Activated CD4-positive, alpha-beta T cell treated with anti-CD3 and anti-CD28 coated beads for 36 hours (primary cell): Measurements from ENCODE around the gene MOCS3. TPM values are rescaled to one million over a fixed set of nuclear protein-coding genes. Genes with fewer than 3 reads are reported as not detected.

Experiments
- ATAC-seq: fragments of 200-7000 bp; cut with Tn5 transposase; one replicate; pipeline ENCODE4 v1.10.0; 2021; ENCODE audit warnings: mild to moderate bottlenecking, moderate library complexity
- CTCF ChIA-PET: fragments of 350-600 bp; sonication (Branson Sonifier 250); formaldehyde crosslinking; loops from one replicate; lab custom pipeline; 2021; ENCODE audit warnings: antibody characterized with exemption; lab: Charles Lee
- POLR2A ChIA-PET: fragments of 350-600 bp; sonication (Branson Sonifier 250); formaldehyde crosslinking; loops from one replicate; lab custom pipeline; 2021; ENCODE audit warnings: antibody characterized with exemption, inconsistent platforms; lab: Charles Lee
- DNase-seq: peaks from one replicate; pipeline ENCODE4 v3.0.0-alpha.2; 2020
- H3K27ac Mint-ChIP-seq: one replicate; pipeline ENCODE4 v1.8.0; 2021; ENCODE audit warnings: mixed read lengths
- H3K27me3 Mint-ChIP-seq: one replicate; pipeline ENCODE4 v1.8.0; 2021; ENCODE audit warnings: mixed read lengths
- H3K36me3 Mint-ChIP-seq: one replicate; pipeline ENCODE4 v1.8.0; 2021; ENCODE audit warnings: low read depth, mixed read lengths
- H3K4me1 Mint-ChIP-seq: one replicate; pipeline ENCODE4 v1.8.0; 2021; ENCODE audit warnings: mixed read lengths
- H3K4me3 Mint-ChIP-seq: one replicate; pipeline ENCODE4 v1.8.0; 2021; ENCODE audit warnings: mild to moderate bottlenecking, moderate library complexity, mixed read lengths
- H3K9me3 Mint-ChIP-seq: one replicate; pipeline ENCODE4 v1.8.0; 2021; ENCODE audit warnings: low read depth, mixed read lengths
- intact Hi-C, 2 experiments: fragments of 100-400 bp; cut with DNase I in 1 of 2; cut with micrococcal nuclease in 1 of 2; formaldehyde crosslinking; loops; one replicate each; pipeline versions ENCODE4 v1.14.2 to v1.15.1; 2022 to 2024; cut with DNase I, micrococcal nuclease
- total RNA-seq, 2 experiments: library from RNA; stranded (reverse); gene quantifications; one replicate each; pipeline ENCODE4 v1.2.3, GENCODE V29; 2021

Gene MOCS3
- total RNA-seq, 2 experiments from 2014 or later = 3.1 to 3.8 TPM

DNA sequence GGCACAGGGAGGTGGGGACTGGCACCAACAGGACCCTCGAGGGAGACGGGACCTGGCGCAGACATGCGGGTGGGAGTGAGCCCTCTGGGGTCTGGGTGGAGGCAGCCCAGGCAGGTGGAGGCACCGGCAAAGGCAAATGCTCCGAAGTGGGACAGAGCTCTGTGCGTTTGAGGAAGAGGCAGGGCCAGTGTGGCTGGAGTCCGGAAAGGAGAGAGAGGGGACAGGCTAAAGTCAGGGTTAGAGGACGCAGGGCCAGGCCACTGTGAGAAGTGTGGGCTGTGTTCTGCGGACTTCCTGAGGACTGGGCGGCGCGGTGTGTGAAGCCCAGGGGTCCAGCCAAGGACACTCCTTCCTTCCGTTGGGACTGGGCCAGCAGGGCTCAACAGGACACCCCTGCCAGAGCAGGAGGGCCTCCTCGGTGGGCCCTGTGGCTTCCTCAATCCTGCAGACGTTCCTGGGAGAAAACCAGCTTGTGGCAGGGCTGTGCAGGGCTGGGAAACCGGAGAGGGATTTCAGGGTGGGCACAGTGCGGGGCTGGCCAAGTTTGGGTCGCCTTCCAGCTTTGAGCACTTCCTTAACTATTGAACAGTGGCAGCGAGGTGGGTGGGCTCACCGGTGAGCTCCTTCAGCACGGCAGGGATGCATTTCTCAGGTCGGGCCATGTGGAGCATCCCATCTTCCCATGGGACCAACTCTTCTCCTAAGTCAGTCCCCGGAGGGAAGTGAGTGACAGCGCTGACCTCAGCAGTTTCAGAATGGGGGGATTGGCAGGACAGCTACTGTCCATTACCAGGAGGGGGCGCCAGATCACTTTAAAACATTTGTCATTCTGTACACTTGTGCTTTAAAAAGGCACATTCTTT, 22.5 kb downstream of the MOCS3 start:
- ATAC-seq = no peak
- POLR2A ChIA-PET = no interaction called here

GRCh38 chr20:50981714-50982048, 23.1 kb downstream of the MOCS3 start:
- H3K27me3 Mint-ChIP-seq = peaks cover 32% of the 10 kb centered on the region
- no peak overlapping the region for H3K4me3 Mint-ChIP-seq
- no peak overlapping the region for H3K27ac Mint-ChIP-seq
- ATAC-seq (no peak), DNase-seq (no peak)
- H3K9me3 Mint-ChIP-seq = no peaks in the 10 kb centered on the region
- CTCF ChIA-PET = interaction anchor here (0.7 to 4.6 kb wide), 26 partner anchors 8 to 956 kb away, joined by 3 to 34 read pairs (median 6); partner anchors contain the start of genes BCAS4 and MOCS3
- peaks cover 20% of the 10 kb centered on the region for H3K4me1 Mint-ChIP-seq
- intact Hi-C loops = loop anchor here in 1 of 2 experiments (1.0 kb wide), 1 partner anchor 187 kb away; no protein-coding TSS in a partner anchor
- no peaks in the 10 kb centered on the region for H3K36me3 Mint-ChIP-seq
- POLR2A ChIA-PET = no interaction called here

More for the DNA sequence above, 22.5 kb downstream of the MOCS3 start:
- H3K4me1 Mint-ChIP-seq = peaks cover 20% of the 10 kb centered on the region
- H3K4me3 Mint-ChIP-seq = no peak overlapping the region
- peaks cover 26% of the 10 kb centered on the region for H3K27me3 Mint-ChIP-seq
- intact Hi-C loops = loop anchor here in 1 of 2 experiments (1.0 kb wide), 4 partner anchors 23 to 519 kb away; partner anchors contain the start of genes DPM1 and MOCS3
- CTCF ChIA-PET = interaction anchor here (0.7 to 4.6 kb wide), 28 partner anchors 9 to 956 kb away, joined by 3 to 34 read pairs (median 6); partner anchors contain the start of genes BCAS4, DPM1 and MOCS3
- peak; percentile 84 for DNase-seq
- no peaks in the 10 kb centered on the region for H3K9me3 Mint-ChIP-seq
- H3K36me3 Mint-ChIP-seq = no peaks in the 10 kb centered on the region
- peak overlapping the region; percentile 90 for H3K27ac Mint-ChIP-seq

DNA sequence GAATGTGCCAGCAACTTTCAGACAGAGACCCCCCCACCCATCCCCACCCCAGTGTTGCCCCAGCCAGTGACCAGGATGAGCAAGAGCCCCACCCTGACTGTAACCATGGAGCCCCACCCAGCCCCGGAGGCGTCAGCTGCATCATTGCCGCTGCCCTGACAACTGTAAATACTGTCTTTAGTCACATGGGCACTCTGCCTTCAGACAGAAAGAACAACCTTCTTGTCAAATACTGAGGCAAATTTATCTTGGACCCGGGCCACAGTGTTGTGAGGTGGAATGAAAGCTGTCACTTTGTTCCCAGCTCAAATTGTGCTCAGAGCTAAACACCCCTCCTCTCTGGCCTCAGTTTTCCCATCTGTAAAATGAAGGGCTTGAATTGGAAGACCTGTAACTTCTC, 23.7 kb downstream of the MOCS3 start:
- ChIA-PET CTCF (interaction anchor here (0.7 to 4.6 kb wide), 18 partner anchors 11 to 649 kb away, joined by 3 to 34 read pairs (median 6); partner anchors contain the start of gene BCAS4), POLR2A (no interaction called here)
- H3K36me3 Mint-ChIP-seq = no peaks in the 10 kb centered on the region
- intact Hi-C loops = no loop called here
- DNase-seq (peak; percentile 29), ATAC-seq (no peak)
- H3K27me3 Mint-ChIP-seq = peaks cover 36% of the 10 kb centered on the region
- H3K4me1 Mint-ChIP-seq = peaks cover 20% of the 10 kb centered on the region
- H3K27ac Mint-ChIP-seq = no peak overlapping the region
- no peak overlapping the region for H3K4me3 Mint-ChIP-seq
- H3K9me3 Mint-ChIP-seq = no peaks in the 10 kb centered on the region

DNA sequence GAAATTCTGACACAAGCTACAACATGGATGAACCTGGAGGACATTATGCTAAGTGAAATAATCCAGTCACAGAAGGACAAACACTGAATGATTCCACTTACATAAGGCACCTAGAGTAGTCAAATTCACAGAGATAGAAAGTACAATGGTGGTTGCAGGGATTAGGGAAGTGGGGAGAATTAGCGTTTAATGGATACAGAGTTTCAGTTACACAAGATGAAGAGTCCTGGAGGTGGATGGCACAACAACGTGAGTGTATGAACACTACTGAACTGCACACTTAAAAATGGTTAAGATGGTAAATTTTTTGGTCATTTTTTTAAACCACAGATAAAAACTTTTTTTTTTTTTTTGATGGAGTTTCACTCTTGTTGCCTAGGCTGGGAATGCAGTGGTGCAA, 24.7 kb downstream of the MOCS3 start:
- Mint-ChIP-seq H3K27ac (no peak overlapping the region), H3K27me3 (peaks cover 34% of the 10 kb centered on the region), H3K9me3 (no peaks in the 10 kb centered on the region), H3K36me3 (no peaks in the 10 kb centered on the region), H3K4me1 (peaks cover 20% of the 10 kb centered on the region), H3K4me3 (no peak overlapping the region)
- DNase-seq (no peak), ATAC-seq (no peak)
- ChIA-PET CTCF (interaction anchor here (0.6 to 4.6 kb wide), 8 partner anchors 10 to 566 kb away, joined by 3 to 34 read pairs (median 3); no protein-coding TSS in a partner anchor), POLR2A (no interaction called here)
- intact Hi-C loops = no loop called here

DNA sequence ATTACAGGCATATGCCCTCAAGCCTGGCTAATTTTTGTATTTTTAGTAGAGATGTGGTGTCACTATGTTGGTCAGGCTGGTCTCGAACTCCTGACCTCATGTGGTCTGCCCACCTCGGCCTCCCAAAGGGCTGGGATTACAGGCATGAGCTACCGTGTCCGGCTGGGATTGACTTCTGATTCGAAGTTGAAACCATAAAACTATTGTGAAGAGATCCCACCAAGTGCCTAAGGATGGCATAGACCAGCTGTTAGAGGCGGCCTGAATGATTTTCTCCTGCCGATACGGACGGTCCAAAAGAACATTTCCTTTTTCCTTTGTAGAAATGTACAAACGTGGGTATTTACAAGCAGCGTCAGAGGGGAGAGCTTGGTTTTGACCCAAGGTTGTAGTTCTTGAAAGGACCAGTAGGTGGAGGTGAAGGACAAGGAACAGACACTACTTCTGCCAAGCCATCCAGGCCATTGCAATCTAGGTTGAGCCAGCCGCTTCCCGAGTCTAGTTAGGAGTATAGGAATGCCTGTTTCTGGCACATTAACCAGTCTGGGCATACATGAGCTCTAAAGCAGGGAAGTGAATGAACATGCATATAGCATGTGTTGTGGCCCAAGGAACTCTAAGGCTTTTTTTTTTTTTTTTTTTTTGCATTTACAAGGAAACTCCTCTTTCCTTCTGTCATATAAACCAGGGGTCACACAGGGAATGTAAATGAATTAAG, 29.0 kb downstream of the MOCS3 start:
- DNase-seq (peak; percentile 71), ATAC-seq (peak; percentile 89)
- no peak overlapping the region for H3K27ac Mint-ChIP-seq
- H3K4me1 Mint-ChIP-seq = no peaks in the 10 kb centered on the region
- ChIA-PET POLR2A (interaction anchor here (0.6 to 1.0 kb wide), 3 partner anchors 33 to 322 kb away, joined by 3 to 4 read pairs (median 3); partner anchors contain the start of gene BCAS4), CTCF (interaction anchor here (0.5 to 10.1 kb wide), 64 partner anchors 9 to 1253 kb away, joined by 3 to 210 read pairs (median 4); partner anchors contain the start of genes ADNP and BCAS4)
- peaks cover 23% of the 10 kb centered on the region for H3K27me3 Mint-ChIP-seq
- no peak overlapping the region for H3K4me3 Mint-ChIP-seq
- intact Hi-C loops = loop anchor here (1.0 to 5.0 kb wide), 4 partner anchors 320 to 1095 kb away; no protein-coding TSS in a partner anchor
- H3K9me3 Mint-ChIP-seq = no peaks in the 10 kb centered on the region
- H3K36me3 Mint-ChIP-seq = no peaks in the 10 kb centered on the region

- Mint-ChIP-seq H3K4me1 (no peaks in the 10 kb centered on the region), H3K36me3 (no peaks in the 10 kb centered on the region), H3K4me3 (no peak overlapping the region), H3K27me3 (peaks cover 16% of the 10 kb centered on the region), H3K9me3 (no peaks in the 10 kb centered on the region), H3K27ac (no peak overlapping the region)
- ATAC-seq = no peak
- CTCF ChIA-PET = interaction anchor here (0.6 to 10.1 kb wide), 9 partner anchors 8 to 360 kb away, joined by 3 to 210 read pairs (median 6); partner anchors contain the start of gene BCAS4
- POLR2A ChIA-PET = no interaction called here
- intact Hi-C loops = loop anchor here in 1 of 2 experiments (5.0 kb wide), 1 partner anchor 231 kb away; no protein-coding TSS in a partner anchor
- DNase-seq = no peak
Observed at GRCh38 chr20:50991076-50991475, 32.5 kb downstream of the MOCS3 start.

DNA sequence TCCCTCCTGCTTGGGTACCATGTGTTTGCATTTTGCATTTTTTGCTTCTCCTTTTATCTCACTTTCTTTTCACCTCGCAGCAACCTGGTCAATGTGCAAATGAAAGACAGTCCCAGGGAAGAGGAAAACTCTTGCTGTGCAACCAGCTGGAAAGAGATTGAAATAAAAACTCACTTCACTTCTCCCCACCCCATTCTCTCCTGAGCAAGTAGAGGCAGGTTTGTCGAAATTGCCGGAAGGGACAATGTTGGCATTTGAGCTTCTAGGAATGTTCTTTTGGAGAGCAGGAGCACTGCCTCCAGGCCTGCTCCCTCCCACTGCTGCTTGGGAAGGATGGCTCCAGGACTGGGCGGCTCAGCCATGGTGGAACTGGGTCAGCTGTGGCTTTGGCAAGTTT, 33.7 kb downstream of the MOCS3 start:
- no peak overlapping the region for H3K4me3 Mint-ChIP-seq
- no peaks in the 10 kb centered on the region for H3K4me1 Mint-ChIP-seq
- ATAC-seq (no peak), DNase-seq (no peak)
- no peaks in the 10 kb centered on the region for H3K36me3 Mint-ChIP-seq
- no peak overlapping the region for H3K27ac Mint-ChIP-seq
- ChIA-PET CTCF (interaction anchor here (0.5 to 10.1 kb wide), 30 partner anchors 9 to 630 kb away, joined by 3 to 210 read pairs (median 4); partner anchors contain the start of gene BCAS4), POLR2A (no interaction called here)
- intact Hi-C loops = loop anchor here in 1 of 2 experiments (2.0 to 5.0 kb wide), 3 partner anchors 30 to 632 kb away; partner anchors contain the start of gene KCNG1
- peaks cover 6% of the 10 kb centered on the region for H3K27me3 Mint-ChIP-seq
- no peaks in the 10 kb centered on the region for H3K9me3 Mint-ChIP-seq

- no peak overlapping the region for H3K4me3 Mint-ChIP-seq
- no peak overlapping the region for H3K27ac Mint-ChIP-seq
- intact Hi-C loops = loop anchor here (1.0 to 5.0 kb wide), 5 partner anchors 30 to 632 kb away; partner anchors contain the start of gene KCNG1 (in 1 of the 2)
- peaks cover 4% of the 10 kb centered on the region for H3K27me3 Mint-ChIP-seq
- DNase-seq (peak; percentile 78), ATAC-seq (peak; percentile 100)
- CTCF ChIA-PET = interaction anchor here (0.5 to 10.1 kb wide), 36 partner anchors 8 to 629 kb away, joined by 3 to 210 read pairs (median 4); partner anchors contain the start of gene BCAS4
- no peaks in the 10 kb centered on the region for H3K9me3 Mint-ChIP-seq
- no peaks in the 10 kb centered on the region for H3K4me1 Mint-ChIP-seq
- POLR2A ChIA-PET = interaction anchor here (0.5 kb wide), 1 partner anchor 259 kb away, joined by 4 read pairs; no protein-coding TSS in a partner anchor
- H3K36me3 Mint-ChIP-seq = no peaks in the 10 kb centered on the region
Observed at GRCh38 chr20:50992733-50993457, 34.3 kb downstream of the MOCS3 start.

- DNase-seq = no peak
- no peak overlapping the region for H3K27ac Mint-ChIP-seq
- H3K36me3 Mint-ChIP-seq = no peaks in the 10 kb centered on the region
- CTCF ChIA-PET = interaction anchor here (0.7 to 10.1 kb wide), 10 partner anchors 11 to 561 kb away, joined by 3 to 210 read pairs (median 6); no protein-coding TSS in a partner anchor
- intact Hi-C loops = loop anchor here (1.0 to 5.0 kb wide), 5 partner anchors 29 to 631 kb away; partner anchors contain the start of gene KCNG1 (in 1 of the 2)
- peaks cover 8% of the 10 kb centered on the region for H3K27me3 Mint-ChIP-seq
- no peak overlapping the region for H3K4me3 Mint-ChIP-seq
- H3K4me1 Mint-ChIP-seq = no peaks in the 10 kb centered on the region
- no peak for ATAC-seq
- H3K9me3 Mint-ChIP-seq = no peaks in the 10 kb centered on the region
- POLR2A ChIA-PET = no interaction called here
Observed at GRCh38 chr20:50993876-50994275, 35.3 kb downstream of the MOCS3 start.

- H3K9me3 Mint-ChIP-seq = no peaks in the 10 kb centered on the region
- H3K36me3 Mint-ChIP-seq = no peaks in the 10 kb centered on the region
- H3K27ac Mint-ChIP-seq = no peak overlapping the region
- intact Hi-C loops = no loop called here
- ATAC-seq = no peak
- peaks cover 14% of the 10 kb centered on the region for H3K27me3 Mint-ChIP-seq
- POLR2A ChIA-PET = no interaction called here
- no peak for DNase-seq
- CTCF ChIA-PET = interaction anchor here (2.0 to 10.0 kb wide), 2 partner anchors 14 to 312 kb away, joined by 9 to 210 read pairs; no protein-coding TSS in a partner anchor
- H3K4me3 Mint-ChIP-seq = no peak overlapping the region
- H3K4me1 Mint-ChIP-seq = no peaks in the 10 kb centered on the region
Observed at GRCh38 chr20:50995506-50995905, 36.9 kb downstream of the MOCS3 start.
